ENCODE data around the gene MDH2. TPM values are rescaled to one million over a fixed set of nuclear protein-coding genes. Genes with fewer than 3 reads are reported as not detected.

Gene MDH2
- total and polyA plus RNA-seq, 2 of the 8 experiments (the other 6 are each of a cell fraction or from before 2014, with no cell fraction given), result 203 to 254 TPM

DNA sequence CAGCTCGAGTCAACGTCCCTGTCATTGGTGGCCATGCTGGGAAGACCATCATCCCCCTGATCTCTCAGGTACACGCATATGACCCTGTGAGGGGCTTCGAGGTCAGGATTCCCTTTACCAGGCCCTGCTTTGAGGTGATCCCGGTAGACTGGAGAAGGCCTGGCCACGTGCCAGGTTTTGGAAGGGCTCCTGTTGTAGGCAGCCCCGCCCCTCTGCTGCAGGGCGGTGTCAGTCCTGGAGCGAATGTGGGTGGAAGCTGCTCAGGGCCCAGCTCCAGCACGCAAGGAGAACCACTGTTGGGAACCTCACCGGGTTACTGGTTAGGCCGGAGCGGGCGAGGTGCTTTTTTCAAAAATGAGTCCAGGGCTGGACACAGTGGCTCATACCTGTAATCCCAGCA is 15.6 kb downstream of the MDH2 start:
- Histone ChIP-seq H2BK15ac (ENCODE audit: low read length) (no peak overlapping the region), H3K79me1 (ENCODE audit: low read depth, low read length) (no peaks in the 10 kb centered on the region), H3K4me1 (replicated peaks in 1 of 4; ENCODE audit: control insufficient read depth in 3 of 4, insufficient read depth in 4 of 4, low read length in 3 of 4) (no peaks in the 10 kb centered on the region), H3K23me2 (ENCODE audit: low read depth, low read length) (no peaks in the 10 kb centered on the region), H3K9me3 (ENCODE audit: insufficient read depth in 2 of 2, low read depth in 1 of 2, low read length in 1 of 2) (no peaks in the 10 kb centered on the region), H2BK12ac (ENCODE audit: low read depth, low read length) (no peak overlapping the region), H3K9ac (replicated peaks in 1 of 4; ENCODE audit: extremely low read depth in 1 of 4, low read depth in 3 of 4, low read length in 3 of 4) (no peak overlapping the region), H2BK20ac (ENCODE audit: low read length) (no peak overlapping the region), H2AFZ (ENCODE audit: low read length) (no peak overlapping the region), H4K8ac (ENCODE audit: extremely low read depth, insufficient read depth, low read length) (no peak overlapping the region), H3K4ac (replicated peaks; ENCODE audit: insufficient read length, low read depth, low read length) (no peak overlapping the region), H2AK5ac (ENCODE audit: low read depth, low read length) (no peak overlapping the region), H2BK5ac (ENCODE audit: low read depth, low read length) (no peak overlapping the region), H4K5ac (ENCODE audit: insufficient read length, low read depth, low read length) (no peak overlapping the region), H4K91ac (replicated peaks; ENCODE audit: insufficient read length, low read length) (no peak overlapping the region), H3K27me3 (replicated peaks in 1 of 4; ENCODE audit: control insufficient read depth in 3 of 4, extremely low read depth in 1 of 4, insufficient read depth in 3 of 4, low read length in 3 of 4) (no peaks in the 10 kb centered on the region), H3K18ac (ENCODE audit: extremely low read depth, low read length) (no peak overlapping the region), H3K56ac (replicated peaks; ENCODE audit: insufficient read length, low read depth, low read length) (no peak overlapping the region), H3K36me3 (ENCODE audit: control insufficient read depth in 2 of 4, insufficient read depth in 4 of 4, low read length in 3 of 4) (peaks cover 41 to 76% (median 74%) of the 10 kb centered on the region in 4 experiments), H3K79me2 (ENCODE audit: control insufficient read depth in 1 of 2, insufficient read depth in 2 of 2, low read length in 2 of 2) (no peaks in the 10 kb centered on the region), H2BK120ac (replicated peaks; ENCODE audit: low read depth, low read length) (no peak overlapping the region), H3K23ac (ENCODE audit: insufficient read length) (no peak overlapping the region), H4K20me1 (replicated peaks in 1 of 2; ENCODE audit: control insufficient read depth in 1 of 2, insufficient read depth in 2 of 2, low read length in 2 of 2) (peaks cover 0 to 9% of the 10 kb centered on the region in 2 experiments), H3K4me3 (ENCODE audit: extremely low read depth in 1 of 4, insufficient read depth in 2 of 4, low read depth in 3 of 4, low read length in 4 of 4) (no peak overlapping the region), H3K4me2 (ENCODE audit: insufficient read depth in 1 of 2, low read depth in 2 of 2, low read length in 2 of 2) (no peak overlapping the region), H3K14ac (ENCODE audit: insufficient read length) (no peak overlapping the region), H3K27ac (ENCODE audit: low read depth, low read length) (no peak overlapping the region)
- TF ChIP-seq NRF1 (IDR thresholded peaks at IDR 0.05; ENCODE audit: low read depth, low read length) (no peak), EZH2 (IDR thresholded peaks at IDR 0.05; ENCODE audit: low read depth, low read length, severe bottlenecking) (no peak), ZNF274 (IDR thresholded peaks at IDR 0.05; ENCODE audit: borderline replicate concordance, extremely low read depth, low read length) (no peak), GABPA (IDR thresholded peaks at IDR 0.05; ENCODE audit: borderline replicate concordance, insufficient read depth, low read length) (no peak), CBX5 (IDR thresholded peaks at IDR 0.05; ENCODE audit: low read depth, low read length) (no peak), SP2 (IDR thresholded peaks at IDR 0.05; ENCODE audit: low read length) (no peak), SP4 (IDR thresholded peaks at IDR 0.05; ENCODE audit: low read length) (no peak), JUND (IDR thresholded peaks at IDR 0.05; ENCODE audit: low read length) (no peak), POU5F1 (IDR thresholded peaks at IDR 0.05; ENCODE audit: low read depth, low read length) (no peak), CHD2 (IDR thresholded peaks at IDR 0.05; ENCODE audit: low read length) (no peak)
- POLR2A ChIA-PET (ENCODE audit: partially characterized antibody), result interaction anchor here (0.5 to 10.6 kb wide), 2 partner anchors 9 to 274 kb away, joined by 4 to 127 read pairs; partner anchors contain the start of genes MDH2 and STYXL1
- 93% methylated on average over 13 of the region's 14 CpGs; no CpG with 5 or more reads in 1 of the 2 experiments for WGBS, 2 experiments (ENCODE audit: extremely low coverage in 1 of 2, insufficient coverage in 1 of 2, insufficient read length in 1 of 2, insufficient replicate concordance in 2 of 2, low coverage in 1 of 2, low lambda C conversion rate in 2 of 2, missing lambda C conversion rate in 1 of 2)
- no peak for FAIRE-seq
- DNase-seq (ENCODE audit: low read depth in 1 of 2, low spot score in 2 of 2), result no peak
- CTCF ChIA-PET (ENCODE audit: partially characterized antibody), result interaction anchor here (0.6 to 0.9 kb wide), 2 partner anchors 176 to 250 kb away, joined by 3 read pairs; no protein-coding TSS in a partner anchor
